Neural cell (in vitro differentiated cells): ENCODE data around the gene ALKBH6. TPM values are rescaled to one million over a fixed set of nuclear protein-coding genes. Genes with fewer than 3 reads are reported as not detected.

Experiments used
- H2AFZ ChIP-seq: fragments of 200-600, 300-800 bp; sonication (generic), shearing (Covaris generic); 2 replicates; pipeline ENCODE4 v1.6.0; 2014; ENCODE audit warnings: low read depth, mild to moderate bottlenecking, antibody characterized with exemption, low read length, moderate library complexity
- H3F3A ChIP-seq: fragments of 200-600 bp; shearing (Covaris generic); 2 replicates; pipeline ENCODE4 v1.6.1; 2016; ENCODE audit warnings: mild to moderate bottlenecking, moderate library complexity, mixed read lengths, antibody characterized with exemption, low read length; ENCODE audit not compliant: insufficient read depth, poor library complexity, severe bottlenecking
- H3K27ac ChIP-seq: fragments of 200-600, 300-800 bp; sonication (generic), shearing (Covaris generic); 2 replicates; pipeline ENCODE4 v1.5.1; 2014; ENCODE audit warnings: mild to moderate bottlenecking, low read length, moderate library complexity
- H3K27me3 ChIP-seq: fragments of 300-800, 200-600 bp; sonication (generic), shearing (Covaris generic); 2 replicates; pipeline ENCODE4 v1.6.0; 2014; ENCODE audit warnings: mild to moderate bottlenecking, low read depth, low read length, moderate library complexity; ENCODE audit not compliant: insufficient read depth
- H3K36me3 ChIP-seq: fragments of 300-800, 200-600 bp; sonication (generic), shearing (Covaris generic); 2 replicates; pipeline ENCODE4 v1.5.1; 2014; ENCODE audit warnings: mild to moderate bottlenecking, antibody characterized with exemption, low read length, moderate library complexity; ENCODE audit not compliant: insufficient read depth
- H3K4me2 ChIP-seq: fragments of 300-800, 200-600 bp; sonication (generic), shearing (Covaris generic); 2 replicates; pipeline ENCODE4 v1.6.0; 2014; ENCODE audit warnings: mild to moderate bottlenecking, low read length
- H3K4me3 ChIP-seq: fragments of 300-800, 200-600 bp; sonication (generic), shearing (Covaris generic); 2 replicates; pipeline ENCODE4 v1.5.1; 2014; ENCODE audit warnings: mild to moderate bottlenecking, low read length, moderate library complexity
- H3K79me2 ChIP-seq: fragments of 200-600 bp; shearing (Covaris generic); replicated peaks from 2 replicates; pipeline ENCODE4 v1.6.0; 2014; ENCODE audit warnings: mild to moderate bottlenecking, low read length, moderate library complexity; ENCODE audit not compliant: insufficient read depth
- H3K9ac ChIP-seq: fragments of 300-800, 200-600 bp; sonication (generic), shearing (Covaris generic); 2 replicates; pipeline ENCODE4 v1.6.1; 2016; ENCODE audit warnings: mild to moderate bottlenecking, low read length, mixed read lengths
- H3K9me2 ChIP-seq: fragments of 200-600 bp; shearing (Covaris generic); 2 replicates; pipeline ENCODE4 v1.6.1; 2016; ENCODE audit warnings: mild to moderate bottlenecking, low read length, mixed read lengths; ENCODE audit not compliant: insufficient read depth
- H3K9me3 ChIP-seq: fragments of 200-600, 300-800 bp; sonication (generic), shearing (Covaris generic); 2 replicates; pipeline ENCODE4 v1.6.1; 2016; ENCODE audit warnings: mild to moderate bottlenecking, mixed run types, low read length, moderate library complexity, mixed read lengths
- H4K20me1 ChIP-seq: fragments of 200-600 bp; shearing (Covaris generic); 2 replicates; pipeline ENCODE4 v1.6.1; 2016; ENCODE audit warnings: mild to moderate bottlenecking, mixed run types; ENCODE audit not compliant: insufficient read depth
- CTCF ChIP-seq: fragments of 450-650 bp; IDR thresholded peaks from 2 replicates; pipeline ENCODE4 v1.5.1; 2014; ENCODE audit warnings: antibody characterized with exemption, mild to moderate bottlenecking, moderate library complexity; ENCODE audit not compliant: poor library complexity, severe bottlenecking
- EP300 ChIP-seq: fragments of 450-650 bp; conservative IDR thresholded peaks from 2 replicates; pipeline ENCODE4 v1.6.1; 2014; ENCODE audit warnings: antibody characterized with exemption, mild to moderate bottlenecking, moderate library complexity; ENCODE audit not compliant: poor library complexity, severe bottlenecking
- EZH2 ChIP-seq: fragments of 200-600, 300-800 bp; shearing (Covaris generic), sonication (generic); IDR thresholded peaks from 2 replicates; pipeline ENCODE4 v1.6.1; 2014; ENCODE audit warnings: antibody characterized with exemption, low read length, borderline replicate concordance, mild to moderate bottlenecking; ENCODE audit not compliant: insufficient read depth, poor library complexity, severe bottlenecking
- MXI1 ChIP-seq: fragments of 450-650 bp; conservative IDR thresholded peaks from 2 replicates; pipeline ENCODE4 v1.6.1; 2014; ENCODE audit warnings: antibody characterized with exemption, mild to moderate bottlenecking; ENCODE audit not compliant: poor library complexity, severe bottlenecking
- POLR2AphosphoS5 ChIP-seq: IDR thresholded peaks from 2 replicates; pipeline ENCODE4 v1.6.1; 2012
- RAD21 ChIP-seq: fragments of 450-650 bp; conservative IDR thresholded peaks from 2 replicates; pipeline ENCODE4 v1.6.1; 2014; ENCODE audit warnings: antibody characterized with exemption, mild to moderate bottlenecking, moderate library complexity
- REST ChIP-seq: IDR thresholded peaks from 2 replicates; pipeline ENCODE4 v1.6.1; 2012; ENCODE audit warnings: borderline replicate concordance
- SMC3 ChIP-seq: fragments of 450-650 bp; conservative IDR thresholded peaks from 2 replicates; pipeline ENCODE4 v1.6.1; 2014; ENCODE audit warnings: antibody characterized with exemption, mild to moderate bottlenecking, moderate library complexity; ENCODE audit not compliant: poor library complexity
- TAF1 ChIP-seq: IDR thresholded peaks from 2 replicates; pipeline ENCODE4 v1.6.1; 2012; ENCODE audit warnings: low read depth
- polyA plus RNA-seq: library from polyadenylated mRNA; depleted of rRNA; stranded (reverse); fragments of >200 nt; gene quantifications from 2 replicates; pipeline ENCODE4 v1.2.3, GENCODE V29; 2014

ALKBH6 gene
- polyA plus RNA-seq, 1 donor from 2014 or later = 45.6 TPM

GRCh38 chr19:35996777-35997176 is 17.2 kb downstream of the ALKBH6 start:
- H3K4me2 ChIP-seq = no peak overlapping the region
- no peak overlapping the region for H3K9ac ChIP-seq
- peak overlapping the region; percentile 95 for H3K4me3 ChIP-seq
- no peaks in the 10 kb centered on the region for H3K9me2 ChIP-seq
- no peak overlapping the region for H2AFZ ChIP-seq
- H4K20me1 ChIP-seq = no peaks in the 10 kb centered on the region
- no peaks in the 10 kb centered on the region for H3K9me3 ChIP-seq
- TF ChIP-seq EP300 = no peak
- no peak for TF ChIP-seq CTCF
- TF ChIP-seq RAD21 = no peak
- TF ChIP-seq SMC3 = no peak
- no peak for TF ChIP-seq EZH2
- TF ChIP-seq POLR2AphosphoS5 = no peak
- TF ChIP-seq MXI1 = no peak
- no peak for TF ChIP-seq TAF1
- no peak for TF ChIP-seq REST
- H3K27ac ChIP-seq = no peak overlapping the region
- H3F3A ChIP-seq = no peaks in the 10 kb centered on the region
- H3K36me3 ChIP-seq = no peaks in the 10 kb centered on the region
- peaks cover 13% of the 10 kb centered on the region for H3K79me2 ChIP-seq
- H3K27me3 ChIP-seq = no peaks in the 10 kb centered on the region

- Histone ChIP-seq H3K4me2 (peak within 1 kb of the TSS; percentile 78), H3K79me2 (peaks cover 13% of the 10 kb centered on the region), H3K9me2 (no peaks in the 10 kb centered on the region), H3K27me3 (no peaks in the 10 kb centered on the region), H4K20me1 (no peaks in the 10 kb centered on the region), H3F3A (no peaks in the 10 kb centered on the region), H2AFZ (peak within 1 kb of the TSS; percentile 62), H3K27ac (peak within 1 kb of the TSS; percentile 74), H3K4me3 (peak within 1 kb of the TSS; percentile 95), H3K9me3 (no peaks in the 10 kb centered on the region), H3K36me3 (no peaks in the 10 kb centered on the region), H3K9ac (peak within 1 kb of the TSS; percentile 68)
- TF ChIP-seq TAF1 = peak; percentile 57
- TF ChIP-seq CTCF = peak; percentile 31
- TF ChIP-seq EP300 = peak; percentile 18
- peak; percentile 8 for TF ChIP-seq POLR2AphosphoS5
- TF ChIP-seq SMC3 = no peak
- TF ChIP-seq MXI1 = peak; percentile 93
These were observed 18.7 kb downstream of the ALKBH6 start, which contains the start of gene SDHAF1 for GRCh38 chr19:35995048-35995993. SDHAF1 (plus strand) TSS chr19:35995188; CDS start chr19:35995275, 87 bp downstream.
